Activated CD8-positive, alpha-beta T cell treated with anti-CD3 and anti-CD28 coated beads for 36 hours (primary cell): ENCODE measurements around the gene STPG1. TPM values are rescaled to one million over a fixed set of nuclear protein-coding genes. Genes with fewer than 3 reads are reported as not detected.

Source experiments
- ATAC-seq: fragments of 200-7000 bp; cut with Tn5 transposase; one replicate; pipeline ENCODE4 v1.10.0; 2021; ENCODE audit warnings: mild to moderate bottlenecking, moderate library complexity
- CTCF ChIA-PET: fragments of 350-600 bp; sonication (Branson Sonifier 250); formaldehyde crosslinking; loops from one replicate; lab custom pipeline; 2021; ENCODE audit warnings: antibody characterized with exemption; lab: Charles Lee
- POLR2A ChIA-PET: fragments of 350-600 bp; sonication (Branson Sonifier 250); formaldehyde crosslinking; loops from one replicate; lab custom pipeline; 2021; ENCODE audit warnings: antibody characterized with exemption; lab: Charles Lee
- DNase-seq: peaks from one replicate; pipeline ENCODE4 v3.0.0-alpha.2; 2020
- H3K27ac Mint-ChIP-seq: one replicate; pipeline ENCODE4 v1.8.0; 2021; ENCODE audit warnings: mild to moderate bottlenecking, mixed read lengths
- H3K27me3 Mint-ChIP-seq: one replicate; pipeline ENCODE4 v1.8.0; 2021; ENCODE audit warnings: mixed read lengths
- H3K36me3 Mint-ChIP-seq: one replicate; pipeline ENCODE4 v1.8.0; 2021; ENCODE audit warnings: low read depth, mixed read lengths
- H3K4me1 Mint-ChIP-seq: one replicate; pipeline ENCODE4 v1.8.0; 2021; ENCODE audit warnings: low read depth, mixed read lengths
- H3K4me3 Mint-ChIP-seq: one replicate; pipeline ENCODE4 v1.8.0; 2021; ENCODE audit warnings: mild to moderate bottlenecking, moderate library complexity, mixed read lengths
- H3K9me3 Mint-ChIP-seq: one replicate; pipeline ENCODE4 v1.8.0; 2021; ENCODE audit warnings: mixed read lengths
- CTCF ChIP-seq: fragments of 200-600 bp; IDR thresholded peaks from one replicate; pipeline ENCODE4 v1.8.0; 2022; ENCODE audit warnings: antibody characterized with exemption, mild to moderate bottlenecking
- intact Hi-C: fragments of 100-400 bp; cut with micrococcal nuclease; formaldehyde crosslinking; loops from one replicate; pipeline ENCODE4 v1.10.0; 2022
- total RNA-seq, 2 experiments: library from RNA; stranded (reverse); gene quantifications; one replicate each; pipeline ENCODE4 v1.2.3, GENCODE V29; 2021

Gene STPG1
- total RNA-seq, 2 experiments from 2014 or later, result 5.6 to 6.3 TPM

GRCh38 chr1:24325587-24326449 lies 87.8 kb downstream of the STPG1 start:
- no peak for TF ChIP-seq CTCF
- H3K27ac Mint-ChIP-seq, result no peak overlapping the region
- intact Hi-C loops, result no loop called here
- no peak for ATAC-seq
- no peak overlapping the region for H3K4me3 Mint-ChIP-seq
- H3K36me3 Mint-ChIP-seq, result no peaks in the 10 kb centered on the region
- H3K4me1 Mint-ChIP-seq, result peaks cover 15% of the 10 kb centered on the region
- H3K9me3 Mint-ChIP-seq, result no peaks in the 10 kb centered on the region
- CTCF ChIA-PET, result interaction anchor here (1.4 kb wide), 1 partner anchor 65 kb away, joined by 7 read pairs; no protein-coding TSS in a partner anchor
- POLR2A ChIA-PET, result interaction anchor here (2.2 kb wide), 1 partner anchor 59 kb away, joined by 6 read pairs; no protein-coding TSS in a partner anchor
- DNase-seq, result no peak
- H3K27me3 Mint-ChIP-seq, result peaks cover 49% of the 10 kb centered on the region

- CTCF ChIA-PET, result interaction anchor here (1.4 kb wide), 1 partner anchor 66 kb away, joined by 7 read pairs; no protein-coding TSS in a partner anchor
Measured at GRCh38 chr1:24324903-24325302, 88.7 kb downstream of the STPG1 start.

GRCh38 chr1:24323281-24323680 lies 90.3 kb downstream of the STPG1 start:
- H3K36me3 Mint-ChIP-seq, result no peaks in the 10 kb centered on the region
- intact Hi-C loops, result loop anchor here (5.0 kb wide), 1 partner anchor 69 kb away; no protein-coding TSS in a partner anchor
- H3K9me3 Mint-ChIP-seq, result no peaks in the 10 kb centered on the region
- peaks cover 40% of the 10 kb centered on the region for H3K4me1 Mint-ChIP-seq
- CTCF ChIA-PET, result interaction anchor here (1.3 to 2.0 kb wide), 3 partner anchors 63 to 122 kb away, joined by 3 to 7 read pairs (median 5); no protein-coding TSS in a partner anchor
- POLR2A ChIA-PET, result interaction anchor here (1.6 to 2.2 kb wide), 2 partner anchors 10 to 61 kb away, joined by 4 to 6 read pairs; no protein-coding TSS in a partner anchor
- no peak overlapping the region for H3K4me3 Mint-ChIP-seq
- TF ChIP-seq CTCF, result no peak
- DNase-seq (no peak), ATAC-seq (no peak)
- H3K27ac Mint-ChIP-seq, result no peak overlapping the region
- H3K27me3 Mint-ChIP-seq, result peaks cover 74% of the 10 kb centered on the region

More at GRCh38 chr1:24324903-24325302, 88.7 kb downstream of the STPG1 start:
- Mint-ChIP-seq H3K9me3 (no peaks in the 10 kb centered on the region), H3K36me3 (no peaks in the 10 kb centered on the region), H3K4me1 (peaks cover 24% of the 10 kb centered on the region), H3K4me3 (no peak overlapping the region), H3K27me3 (peaks cover 58% of the 10 kb centered on the region), H3K27ac (no peak overlapping the region)
- POLR2A ChIA-PET, result interaction anchor here (0.8 to 2.2 kb wide), 2 partner anchors 60 to 567 kb away, joined by 3 to 6 read pairs; no protein-coding TSS in a partner anchor
- TF ChIP-seq CTCF, result no peak
- intact Hi-C loops, result loop anchor here (5.0 kb wide), 1 partner anchor 67 kb away; no protein-coding TSS in a partner anchor
- DNase-seq (no peak), ATAC-seq (no peak)

GRCh38 chr1:24322470-24323177 lies 91.0 kb downstream of the STPG1 start:
- no peak for TF ChIP-seq CTCF
- Mint-ChIP-seq H3K36me3 (no peaks in the 10 kb centered on the region), H3K9me3 (no peaks in the 10 kb centered on the region), H3K27ac (no peak overlapping the region), H3K4me1 (peaks cover 41% of the 10 kb centered on the region), H3K4me3 (peak overlapping the region; percentile 60), H3K27me3 (peaks cover 78% of the 10 kb centered on the region)
- ATAC-seq, result no peak
- DNase-seq, result no peak
- CTCF ChIA-PET, result interaction anchor here (0.7 to 3.7 kb wide), 9 partner anchors 8 to 172 kb away, joined by 3 to 29 read pairs (median 6); no protein-coding TSS in a partner anchor
- intact Hi-C loops, result loop anchor here (5.0 kb wide), 1 partner anchor 70 kb away; no protein-coding TSS in a partner anchor
- POLR2A ChIA-PET, result interaction anchor here (0.7 to 1.6 kb wide), 5 partner anchors 8 to 357 kb away, joined by 3 to 5 read pairs (median 3); no protein-coding TSS in a partner anchor
